Medulla oblongata (tissue), 1 donor: Measurements from ENCODE around the gene HDAC4.

Experiments
- DNase-seq: peaks from one replicate; pipeline ENCODE4 v3.0.0-alpha.2; 2015; ENCODE audit errors: extremely low spot score

The HDAC4 gene

DNA sequence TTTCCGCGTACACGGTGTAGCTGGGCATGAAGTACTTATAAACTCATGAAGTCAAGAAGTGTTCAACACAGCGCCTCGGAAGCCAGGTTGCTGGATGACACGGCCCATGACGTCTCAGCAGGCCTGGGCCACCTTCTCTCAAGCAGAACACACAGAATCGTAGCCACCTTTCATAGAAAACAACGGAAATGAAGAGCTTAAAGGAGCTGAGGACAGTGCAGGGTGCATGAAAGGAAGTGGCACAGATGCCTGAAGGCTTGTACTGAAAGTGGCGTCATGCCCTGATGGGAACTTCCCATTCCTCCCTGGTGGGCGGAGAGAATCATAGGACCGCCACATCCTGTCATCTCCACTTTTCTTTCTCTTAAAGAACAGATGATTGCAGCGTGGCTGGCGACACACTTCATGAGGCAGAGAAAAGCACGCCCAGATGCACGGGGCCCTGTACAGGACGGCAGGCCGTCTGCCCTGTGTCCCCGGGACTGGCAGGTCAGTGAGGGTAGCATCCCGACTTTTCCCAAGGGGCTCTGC lies 31.1 kb downstream of the HDAC4 start:
- DNase-seq: peak; percentile 63

DNA sequence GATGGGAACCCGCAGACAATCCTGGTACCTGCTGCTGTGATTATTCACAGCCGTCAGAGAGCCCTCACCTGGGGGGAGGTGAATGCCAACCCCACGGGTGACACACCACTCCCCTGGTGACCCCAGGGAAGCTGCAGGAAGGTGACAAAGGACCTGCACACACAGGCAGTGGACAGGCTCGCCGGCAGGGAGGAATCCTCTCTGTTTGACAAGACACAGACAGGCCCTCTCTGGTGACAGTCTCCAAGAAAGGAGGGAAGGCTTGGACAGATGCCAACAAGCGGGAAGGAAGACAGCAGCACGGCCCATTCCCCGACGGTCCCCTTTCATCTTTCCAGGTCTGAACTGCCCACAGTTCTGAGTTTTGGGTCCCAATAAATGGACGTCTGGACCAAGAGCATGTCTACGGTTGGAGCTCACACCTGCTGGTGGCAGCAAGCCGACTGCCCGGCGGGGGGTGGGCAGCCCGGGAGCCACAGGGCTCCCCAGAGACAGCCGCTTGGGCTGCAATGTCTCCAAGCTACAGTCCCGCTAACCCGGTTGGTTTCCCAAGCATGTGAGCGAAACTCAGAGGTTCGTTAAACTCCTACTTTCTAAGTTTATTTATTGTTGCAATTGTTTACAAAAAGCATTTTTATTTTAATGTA lies 31.8 kb downstream of the HDAC4 start:
- no peak for DNase-seq

DNA sequence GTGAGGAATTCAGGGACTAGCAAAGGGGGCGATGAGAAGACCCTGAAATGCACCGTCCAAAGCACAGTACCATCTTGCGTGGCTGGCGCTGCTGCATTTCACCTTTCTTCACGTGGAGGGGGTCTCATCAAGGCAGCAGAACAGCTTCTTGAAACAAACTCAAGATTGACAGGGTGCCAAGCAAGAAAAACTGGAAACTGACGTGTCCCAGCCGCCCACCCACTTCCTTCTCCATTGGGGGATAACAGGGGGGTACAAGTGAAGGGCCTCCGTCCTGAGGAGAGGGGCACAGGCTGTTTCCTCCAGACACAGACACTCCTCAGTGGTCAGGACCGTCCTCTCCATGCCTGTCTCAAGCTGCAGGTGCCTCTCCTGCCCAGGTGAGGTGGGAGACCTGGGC lies 32.5 kb downstream of the HDAC4 start:
- no peak for DNase-seq

DNA sequence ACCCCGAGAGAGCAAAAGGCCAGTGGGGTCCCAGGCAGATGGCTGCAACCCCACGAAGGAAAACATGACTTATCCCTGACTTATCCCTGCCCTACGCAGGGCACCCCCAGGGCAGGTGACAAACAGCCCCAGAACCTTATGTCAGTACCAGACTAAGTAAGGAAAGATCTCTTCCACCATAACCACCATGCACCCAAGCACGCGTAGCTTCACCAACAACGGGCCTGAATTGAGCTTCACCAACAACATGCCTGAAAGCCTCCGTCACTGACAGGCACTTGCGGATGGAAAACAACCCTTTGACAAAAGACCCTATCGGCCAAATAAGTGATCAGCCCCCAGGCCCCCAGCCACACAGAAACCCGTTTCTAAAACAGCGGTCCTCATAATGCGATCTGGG lies 34.1 kb downstream of the HDAC4 start:
- no peak for DNase-seq

DNA sequence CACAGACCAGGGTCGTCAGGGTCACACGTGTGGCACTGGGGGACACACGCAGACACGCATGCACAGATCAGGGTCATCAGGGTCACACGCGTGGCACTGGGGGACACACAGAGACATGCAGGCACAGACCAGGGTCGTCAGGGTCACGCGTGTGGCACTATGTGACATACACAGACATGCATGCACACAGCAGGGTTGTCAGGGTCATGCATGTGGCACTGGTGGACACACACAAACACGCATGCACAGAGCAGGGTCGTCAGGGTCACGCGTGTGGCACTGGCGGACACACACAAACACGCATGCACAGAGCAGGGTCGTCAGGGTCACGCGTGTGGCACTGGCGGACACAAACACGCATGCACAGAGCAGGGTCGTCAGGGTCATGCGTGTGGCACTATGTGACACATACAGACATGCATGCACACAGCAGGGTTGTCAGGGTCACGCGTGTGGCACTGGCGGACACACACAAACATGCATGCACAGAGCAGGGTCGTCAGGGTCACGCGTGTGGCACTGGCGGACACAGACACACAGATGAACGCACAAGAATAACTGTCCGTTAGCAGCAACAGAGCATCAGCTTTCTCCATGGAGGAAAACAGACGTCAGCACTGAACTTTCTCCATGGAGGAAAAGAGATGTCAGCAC lies 34.9 kb downstream of the HDAC4 start:
- DNase-seq: no peak

DNA sequence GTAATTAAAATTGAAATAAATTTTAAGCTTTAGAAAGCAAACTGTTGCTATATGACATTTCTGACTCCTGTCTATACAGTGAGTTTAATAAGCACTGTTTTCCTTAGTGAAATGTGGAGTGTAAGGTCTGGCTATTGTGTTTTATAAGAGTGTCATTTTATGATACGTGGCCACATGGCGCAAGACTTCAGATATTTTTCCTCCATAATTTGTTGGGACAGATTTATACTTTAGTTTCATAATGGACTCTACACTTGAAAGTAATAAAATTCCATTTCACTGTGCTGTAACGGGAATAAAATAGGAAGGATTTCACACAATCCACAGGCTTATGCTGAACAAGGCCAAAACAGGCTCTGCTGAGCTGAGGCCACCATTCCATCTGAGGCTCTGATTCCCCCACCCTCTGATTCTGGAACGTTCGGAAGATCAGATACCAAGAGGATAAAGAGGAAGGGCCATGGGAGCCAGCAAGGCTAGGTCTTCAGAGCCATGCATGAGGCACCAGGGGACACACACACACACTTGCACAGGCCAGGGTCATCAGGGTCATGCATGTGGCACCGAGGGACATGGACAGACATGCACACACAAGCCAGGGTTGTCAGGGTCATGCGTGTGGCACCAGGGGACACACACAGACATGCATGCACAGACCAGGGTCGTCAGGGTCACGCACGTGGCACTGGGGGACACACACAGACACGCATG lies 35.6 kb downstream of the HDAC4 start:
- no peak for DNase-seq

DNA sequence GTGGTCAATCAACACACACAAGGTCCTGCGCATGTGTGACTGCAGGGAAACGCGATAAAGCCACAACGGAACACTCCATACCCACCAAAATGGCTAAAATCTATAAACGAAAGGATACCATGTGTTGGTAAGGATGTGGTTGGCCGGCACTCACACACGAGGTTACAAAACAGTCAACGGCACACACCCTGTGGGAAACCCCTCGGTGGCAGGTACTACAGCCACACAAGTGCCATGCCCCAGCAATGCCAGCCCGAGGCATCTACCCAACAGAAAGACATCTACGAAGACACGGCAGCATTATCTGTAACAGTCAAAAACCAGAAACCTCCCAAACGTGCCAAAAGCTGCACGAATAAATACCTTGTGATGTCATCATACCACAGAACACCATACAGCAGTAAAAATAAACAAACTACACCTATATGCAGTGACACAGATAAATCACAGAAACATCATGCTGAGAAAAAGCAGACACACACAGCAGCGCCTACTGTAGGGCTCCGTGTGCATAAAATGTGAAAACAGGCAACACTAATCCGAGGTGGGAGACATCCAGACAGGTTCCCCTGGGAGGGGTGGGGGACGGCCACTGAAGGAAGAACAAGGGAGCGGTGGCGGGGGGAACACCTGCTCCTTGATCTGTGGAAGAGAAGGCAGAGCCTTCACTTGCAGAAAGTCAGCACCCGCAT lies 36.7 kb downstream of the HDAC4 start:
- no peak for DNase-seq

DNA sequence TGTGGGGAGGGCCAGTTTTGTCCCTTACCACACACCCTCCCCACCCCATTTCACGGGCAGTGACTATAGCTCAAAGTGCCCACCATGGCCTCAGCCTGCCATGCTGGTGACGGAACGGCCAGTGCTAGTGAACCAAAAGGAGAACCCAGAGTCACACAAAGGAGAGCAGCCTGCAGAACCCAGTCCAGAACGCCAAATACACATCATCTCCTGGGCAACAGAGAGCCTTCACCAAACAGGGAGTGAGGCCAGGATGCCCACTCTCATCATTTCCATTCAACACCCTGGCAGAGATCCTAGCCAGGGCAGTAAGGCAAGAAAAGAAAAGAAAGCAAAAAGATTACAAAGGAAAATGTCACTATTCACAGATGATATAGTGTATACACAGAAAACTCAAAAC lies 38.3 kb downstream of the HDAC4 start:
- peak; percentile 48 for DNase-seq

DNA sequence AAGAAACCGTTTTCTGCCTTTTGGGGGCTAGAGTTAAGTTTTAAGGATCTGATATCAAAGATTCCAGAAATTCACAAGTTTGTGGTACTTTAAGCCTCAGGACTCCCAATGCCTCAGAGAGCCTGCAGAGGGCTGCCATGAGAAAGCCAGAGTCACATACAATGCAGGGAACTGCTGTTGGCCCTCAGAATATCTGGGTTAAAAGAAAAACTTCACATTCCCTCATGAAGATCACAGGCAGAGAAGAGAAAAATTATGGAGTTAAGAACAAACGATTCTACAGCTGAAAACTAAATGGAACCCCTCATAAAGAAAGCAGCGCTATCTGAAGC lies 39.5 kb downstream of the HDAC4 start:
- DNase-seq: peak; percentile 68

DNA sequence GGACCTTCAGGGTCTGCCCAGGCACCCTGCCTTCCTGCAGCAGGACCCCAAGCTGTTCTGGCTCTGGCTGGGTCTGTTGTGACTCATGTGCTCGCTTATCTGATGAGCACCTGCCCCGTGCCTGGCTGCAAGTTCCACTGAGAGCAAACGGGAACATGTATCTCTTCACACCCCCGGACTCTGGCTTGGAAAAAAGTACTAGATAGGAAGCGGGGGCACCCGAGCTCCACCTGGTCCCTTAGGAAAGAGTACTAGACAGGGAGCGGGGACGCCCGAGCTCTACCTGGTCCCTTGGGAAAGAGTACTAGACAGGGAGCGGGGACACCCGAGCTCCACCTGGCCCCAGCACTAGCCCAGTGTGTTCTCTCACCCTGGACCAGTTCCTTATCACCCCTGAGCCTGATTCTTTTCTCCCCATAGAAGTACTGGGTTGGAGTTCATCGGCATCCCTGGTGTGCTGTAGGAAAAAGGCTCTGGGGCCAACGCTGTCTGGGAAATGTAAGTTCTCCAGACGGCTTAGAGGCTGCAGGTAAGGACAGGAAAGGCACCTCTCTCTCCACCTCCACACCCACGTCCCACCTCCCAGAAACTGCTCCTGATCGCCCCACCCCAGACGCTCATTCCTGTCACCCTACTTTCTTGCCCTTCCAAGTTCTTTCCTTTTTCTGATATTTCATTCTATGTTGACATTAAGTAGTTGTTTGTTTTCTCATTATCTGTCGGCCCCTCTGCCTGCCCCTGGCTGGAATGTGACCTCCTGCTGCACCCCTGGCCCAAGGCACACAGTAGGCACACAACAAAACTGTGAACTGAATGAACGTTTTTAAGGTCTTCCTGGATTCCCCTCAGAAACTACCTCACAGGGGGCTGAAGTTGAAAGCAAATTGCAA lies 40.2 kb downstream of the HDAC4 start:
- no peak for DNase-seq

DNA sequence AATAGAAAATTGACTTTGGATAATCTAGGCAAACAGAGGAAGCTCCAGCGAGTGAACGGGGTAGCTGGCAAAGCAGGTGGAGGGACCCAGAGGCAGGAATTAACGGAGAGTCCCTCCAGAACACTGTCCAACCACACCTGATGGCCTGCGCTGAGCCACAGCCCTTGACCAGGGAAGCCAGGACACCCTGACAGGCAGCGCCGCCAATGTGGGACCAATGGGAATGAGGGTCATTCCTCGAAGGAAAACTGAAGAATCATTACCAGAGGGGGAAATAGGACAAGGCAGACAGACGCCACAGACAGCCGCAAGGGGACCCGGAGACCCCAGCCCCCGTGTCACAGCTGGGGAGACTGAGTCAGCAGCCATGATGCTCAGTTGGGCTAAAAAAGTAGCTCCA lies 40.8 kb downstream of the HDAC4 start:
- no peak for DNase-seq

DNA sequence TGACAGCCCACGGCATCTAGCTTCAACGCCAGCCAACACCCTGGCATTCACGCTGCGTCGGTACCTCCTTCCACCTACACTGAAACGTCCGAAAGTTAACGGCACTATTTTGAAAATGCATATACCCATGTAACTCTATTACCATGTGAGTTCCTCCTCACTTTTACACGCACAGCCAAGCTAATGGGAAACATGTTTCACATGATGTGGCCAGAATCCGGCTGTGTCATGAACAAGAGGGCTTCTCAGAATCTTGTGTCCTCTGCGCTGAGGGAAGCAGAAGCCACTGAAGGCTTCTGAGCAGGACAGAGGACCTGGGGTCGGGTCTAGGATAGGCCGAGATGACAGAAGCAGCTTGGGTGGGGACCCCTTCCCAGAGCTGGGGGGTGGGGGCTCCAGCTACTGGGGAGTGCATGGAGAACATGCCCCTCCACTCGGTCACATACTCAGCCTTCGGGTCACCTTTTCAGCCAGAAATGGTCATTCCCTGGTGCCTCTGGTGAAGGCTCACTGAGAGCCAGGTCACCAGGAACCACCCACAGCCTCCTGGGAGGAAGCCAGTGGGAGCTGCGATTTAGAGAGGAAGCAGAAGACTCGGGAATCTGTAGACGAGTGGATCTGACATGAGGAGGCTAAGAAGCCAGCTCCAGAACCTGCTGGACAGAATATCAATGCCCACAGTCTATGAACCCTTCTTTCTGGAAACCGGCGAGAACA lies 41.5 kb downstream of the HDAC4 start:
- no peak for DNase-seq

DNA sequence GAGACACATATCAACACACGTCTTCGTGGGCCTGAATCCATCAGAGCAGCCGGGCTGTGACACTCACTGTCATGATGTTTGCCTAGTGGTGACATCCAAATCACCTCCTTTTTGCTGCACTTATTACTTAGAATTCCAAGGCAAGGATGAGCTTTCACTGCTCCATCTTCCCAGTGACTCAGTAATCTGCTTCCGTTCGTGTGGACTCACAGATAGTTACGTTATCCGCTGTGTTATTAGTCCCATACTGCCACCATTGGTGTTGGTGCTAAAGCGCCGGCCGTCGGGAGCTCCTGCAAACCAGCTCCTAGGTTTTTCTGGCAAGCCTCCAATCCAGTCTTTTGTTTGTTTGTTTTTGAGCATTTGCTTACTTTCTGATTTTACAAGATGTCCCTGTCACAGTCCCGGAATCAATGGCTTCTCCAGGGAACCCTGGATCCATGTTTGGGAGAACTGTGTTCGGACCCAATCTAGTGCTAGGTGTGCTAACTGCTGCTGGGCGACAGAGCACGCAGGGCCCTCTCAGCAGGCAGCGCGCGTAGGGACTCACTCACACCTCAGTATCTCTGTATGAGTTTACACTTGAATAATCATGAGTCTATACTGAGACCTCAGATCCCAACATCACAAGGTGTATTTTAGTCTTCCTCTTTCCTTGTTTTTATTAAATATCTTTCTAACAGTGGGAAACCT lies 42.6 kb downstream of the HDAC4 start:
- DNase-seq: peak; percentile 75

DNA sequence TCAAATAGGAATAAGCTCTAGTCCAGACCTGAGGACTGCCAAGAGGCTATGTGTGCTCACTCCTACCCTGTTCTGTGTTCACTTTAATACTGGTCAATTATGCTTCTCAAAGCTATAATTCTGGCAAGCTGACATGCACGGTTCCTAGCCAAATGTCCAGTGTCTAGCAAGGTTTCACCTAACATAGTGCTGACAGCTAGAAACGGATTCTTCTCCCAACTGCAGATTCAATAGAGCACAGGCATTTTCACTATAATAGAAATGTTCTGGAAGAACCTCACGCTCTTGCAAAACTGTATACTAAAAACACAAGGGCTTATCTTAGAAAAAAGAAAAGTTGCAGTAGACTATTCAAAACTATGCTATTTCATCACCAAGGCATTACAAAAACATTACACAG lies 45.1 kb downstream of the HDAC4 start:
- no peak for DNase-seq

DNA sequence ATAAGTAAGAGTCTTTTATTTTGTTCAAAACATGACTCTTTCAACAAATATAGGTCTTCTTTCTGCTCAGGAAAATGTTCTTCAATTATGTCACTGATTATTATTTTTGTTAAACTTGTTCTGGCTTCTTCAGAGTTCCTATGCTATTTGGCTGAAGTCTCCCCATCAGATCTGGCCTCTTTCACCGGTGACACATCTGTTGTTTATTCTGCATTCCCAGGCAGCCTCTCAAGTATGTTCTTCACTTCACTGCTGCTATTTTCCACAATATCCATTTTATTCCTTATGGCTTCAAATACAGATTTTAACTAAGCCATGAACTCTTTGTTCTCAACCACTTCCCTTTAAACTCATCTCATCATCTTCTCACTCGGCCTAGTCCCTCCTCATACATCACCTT lies 45.7 kb downstream of the HDAC4 start:
- DNase-seq: no peak

DNA sequence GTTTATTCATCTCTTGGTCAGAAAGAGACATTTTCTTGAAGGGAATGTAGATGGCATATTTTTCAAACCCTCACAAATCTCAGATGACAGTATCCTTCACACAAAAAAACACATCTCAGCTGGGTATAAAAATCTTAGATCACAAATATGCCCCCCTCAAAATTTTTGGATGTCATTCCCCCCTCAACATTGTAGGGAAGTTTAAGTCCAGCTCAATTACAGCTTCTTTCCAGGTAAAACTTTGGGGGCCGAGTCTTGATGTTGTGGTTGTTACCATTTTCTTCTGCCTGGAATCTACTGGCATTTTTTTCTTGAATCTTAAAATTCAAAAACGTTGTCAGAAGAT lies 46.1 kb downstream of the HDAC4 start:
- no peak for DNase-seq

DNA sequence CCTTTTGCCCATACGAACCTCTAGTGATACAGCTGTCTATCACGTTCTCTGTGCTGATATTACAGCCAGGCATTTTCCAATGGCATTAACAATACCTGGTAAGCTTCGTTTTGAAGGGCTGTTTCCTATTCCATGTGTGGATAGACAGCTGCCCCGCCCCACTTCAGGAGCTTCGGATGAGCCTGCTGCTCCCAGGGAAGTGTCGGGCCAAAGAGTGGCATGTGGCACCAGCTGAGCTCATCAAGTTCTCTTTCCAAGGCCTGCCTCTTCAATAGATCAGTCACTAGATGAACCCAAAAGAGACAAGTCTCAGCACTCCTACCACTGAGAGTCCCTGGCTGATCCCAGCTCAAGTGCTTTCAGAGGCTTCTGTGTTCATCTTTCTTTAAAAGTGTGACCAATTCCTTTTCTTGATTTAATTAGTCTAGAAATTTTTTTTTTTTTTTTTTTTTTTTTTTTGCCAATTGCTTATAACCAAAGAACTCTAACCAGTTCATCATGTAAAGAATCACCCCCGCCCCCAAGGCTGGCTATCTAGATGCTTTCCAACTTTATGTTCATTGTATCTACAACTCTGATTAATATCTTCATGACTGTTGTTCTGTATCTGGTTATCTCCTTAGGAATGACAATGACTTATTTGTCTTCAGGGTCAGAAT lies 46.6 kb downstream of the HDAC4 start:
- no peak for DNase-seq

DNA sequence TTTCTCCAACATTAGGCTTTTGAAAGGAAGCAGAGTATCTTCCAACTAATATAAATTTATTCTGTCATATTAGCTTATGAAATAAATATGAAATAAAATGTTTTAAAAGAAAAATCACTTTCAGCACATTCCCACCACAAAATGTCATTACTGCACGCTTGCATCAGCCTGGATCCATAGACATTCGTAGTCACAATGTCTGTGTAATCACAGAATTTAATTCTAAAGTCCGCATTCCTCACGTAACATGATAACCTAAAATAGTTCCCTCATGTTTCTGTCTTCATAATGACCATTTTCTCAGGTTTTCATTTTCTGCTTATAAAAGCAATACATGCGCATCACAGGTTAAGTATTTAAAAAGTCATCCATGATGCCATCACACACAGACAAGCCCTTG lies 47.1 kb downstream of the HDAC4 start:
- DNase-seq: no peak

DNA sequence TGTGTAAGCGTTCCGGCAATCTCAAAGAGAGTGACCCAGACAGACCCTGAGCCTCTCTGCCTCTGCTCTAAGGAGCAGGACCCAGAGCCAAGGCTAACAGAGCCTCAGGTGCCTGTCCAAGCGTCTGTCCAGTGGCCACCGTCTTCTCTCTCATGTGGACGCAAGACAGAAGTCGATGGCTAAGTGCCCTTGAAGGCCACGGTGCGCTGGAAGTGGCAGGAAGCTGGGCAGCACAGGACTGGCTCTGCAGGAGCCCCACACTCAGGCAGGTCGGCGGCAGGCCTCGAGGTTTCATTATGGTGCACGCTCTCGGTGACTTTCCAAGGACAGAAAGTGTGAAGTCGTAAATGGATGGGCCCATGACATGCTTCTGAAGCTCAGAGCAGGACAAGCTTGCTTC lies 49.1 kb downstream of the HDAC4 start:
- no peak for DNase-seq
